H1 (cell line): ENCODE data around the gene UNC79.

Experiments
- CREB1 ChIP-seq: IDR thresholded peaks from 2 replicates; pipeline ENCODE4 v1.6.1; 2012; ENCODE audit warnings: inconsistent platforms
- CTCF ChIP-seq, 3 experiments: IDR thresholded peaks; 1 replicate in 2 of 3; 2 replicates in 1 of 3; pipeline versions ENCODE4 v1.5.1 to v1.6.1; 2011; ENCODE audit warnings: low read length in 3 of 3, mild to moderate bottlenecking in 3 of 3, inconsistent platforms in 2 of 3, low read depth in 1 of 3, moderate library complexity in 1 of 3; ENCODE audit not compliant: insufficient read depth in 1 of 3; ENCODE audit errors: control extremely low read depth in 1 of 3
- MAFK ChIP-seq: IDR thresholded peaks from 2 replicates; pipeline ENCODE4 v1.6.1; 2012; ENCODE audit warnings: low read depth, mild to moderate bottlenecking, improper control_type of control experiment, low read length
- NRF1 ChIP-seq: IDR thresholded peaks from 2 replicates; pipeline ENCODE4 v1.6.1; 2011; ENCODE audit warnings: mild to moderate bottlenecking, low read depth, low read length, improper control_type of control experiment
- POLR2A ChIP-seq, 2 experiments: IDR thresholded peaks; 1 replicate in 1 of 2; 2 replicates in 1 of 2; pipeline ENCODE4 v1.6.1; 2011; ENCODE audit warnings: low read depth in 2 of 2, low read length in 2 of 2, mild to moderate bottlenecking in 2 of 2; ENCODE audit errors: control extremely low read depth in 1 of 2
- SP1 ChIP-seq: IDR thresholded peaks from 2 replicates; pipeline ENCODE4 v1.6.1; 2011; ENCODE audit warnings: low read depth, low read length
- TF ChIP-seq, protein P1 (sequence below): IDR thresholded peaks from 2 replicates; pipeline ENCODE4 v1.6.1; 2011; ENCODE audit warnings: low read depth, mild to moderate bottlenecking, low read length; ENCODE audit not compliant: insufficient read depth

- TF ChIP-seq CTCF (IDR thresholded peaks at IDR 0.05; ENCODE audit: control extremely low read depth in 1 of 3, insufficient read depth in 1 of 3, low read depth in 1 of 3, low read length in 3 of 3) (no peak), POLR2A (IDR thresholded peaks at IDR 0.05; ENCODE audit: control extremely low read depth in 1 of 2, low read depth in 2 of 2, low read length in 2 of 2) (no peak), CREB1 (no peak), SP1 (no peak), MAFK (no peak), NRF1 (no peak)
- TF ChIP-seq, protein P1, sequence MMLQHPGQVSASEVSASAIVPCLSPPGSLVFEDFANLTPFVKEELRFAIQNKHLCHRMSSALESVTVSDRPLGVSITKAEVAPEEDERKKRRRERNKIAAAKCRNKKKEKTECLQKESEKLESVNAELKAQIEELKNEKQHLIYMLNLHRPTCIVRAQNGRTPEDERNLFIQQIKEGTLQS = no peak
Observed at GRCh38 chr14:93493054-93493453, 62.3 kb downstream of the UNC79 start.
